Fibroblast of peridontal ligament (primary cell): ENCODE measurements around the gene TGFBI.

ENCODE experiments used
- DNase-seq: peaks from one replicate; pipeline ENCODE4 v3.0.0-alpha.2; 2010; ENCODE audit errors: extremely low read depth

The TGFBI gene

DNA sequence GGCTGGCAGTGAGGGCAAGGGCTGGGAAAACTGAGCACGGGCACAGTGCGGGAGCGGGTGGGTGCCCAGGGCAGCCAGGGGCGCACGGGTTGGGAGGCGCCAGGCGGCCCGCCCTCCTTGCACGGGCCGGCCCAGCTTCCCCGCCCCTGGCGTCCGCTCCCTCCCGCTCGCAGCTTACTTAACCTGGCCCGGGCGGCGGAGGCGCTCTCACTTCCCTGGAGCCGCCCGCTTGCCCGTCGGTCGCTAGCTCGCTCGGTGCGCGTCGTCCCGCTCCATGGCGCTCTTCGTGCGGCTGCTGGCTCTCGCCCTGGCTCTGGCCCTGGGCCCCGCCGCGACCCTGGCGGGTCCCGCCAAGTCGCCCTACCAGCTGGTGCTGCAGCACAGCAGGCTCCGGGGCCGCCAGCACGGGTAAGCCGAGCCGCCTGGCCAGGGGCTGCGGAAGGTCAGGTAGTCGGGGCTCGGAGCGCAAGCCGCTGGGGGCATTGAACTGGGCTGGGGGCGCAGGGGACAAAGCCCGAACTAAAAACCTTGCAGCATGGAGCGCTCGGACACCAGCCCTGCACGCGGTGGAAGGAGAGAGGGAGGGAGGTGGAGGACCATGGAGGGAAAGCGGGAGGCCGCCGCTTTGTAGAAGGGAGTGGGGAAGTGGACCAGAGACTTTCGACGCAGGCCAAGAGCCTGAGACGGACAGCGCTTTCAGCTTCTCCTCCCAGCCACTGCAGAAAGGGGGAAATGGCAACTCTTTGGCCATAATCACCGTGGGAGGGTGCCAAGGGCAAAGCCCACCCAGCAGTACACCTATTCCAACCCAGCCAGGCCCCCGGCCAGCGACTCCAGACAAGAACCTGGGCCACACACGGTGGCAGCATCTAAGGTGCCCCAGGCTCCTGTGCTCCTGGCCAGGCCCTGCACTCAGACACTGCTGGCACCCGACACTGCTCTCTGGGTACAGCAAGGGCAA, at the start of gene TGFBI:
Gene TGFBI (plus strand): TSS at position 207 of the 961 bp plus-strand sequence. CDS start 68 bp downstream, at position 275.
- DNase-seq = peak; percentile 61

GRCh38 chr5:135978993-135979392, 49.8 kb upstream of the TGFBI start:
- peak; percentile 26 for DNase-seq

- peak; percentile 97 for DNase-seq
Measured at GRCh38 chr5:135979510-135979909, 49.3 kb upstream of the TGFBI start.

- DNase-seq = peak; percentile 74
Measured at GRCh38 chr5:135980620-135981019, 48.2 kb upstream of the TGFBI start.

- no peak for DNase-seq
Measured at GRCh38 chr5:135985951-135986350, 42.8 kb upstream of the TGFBI start.

DNA sequence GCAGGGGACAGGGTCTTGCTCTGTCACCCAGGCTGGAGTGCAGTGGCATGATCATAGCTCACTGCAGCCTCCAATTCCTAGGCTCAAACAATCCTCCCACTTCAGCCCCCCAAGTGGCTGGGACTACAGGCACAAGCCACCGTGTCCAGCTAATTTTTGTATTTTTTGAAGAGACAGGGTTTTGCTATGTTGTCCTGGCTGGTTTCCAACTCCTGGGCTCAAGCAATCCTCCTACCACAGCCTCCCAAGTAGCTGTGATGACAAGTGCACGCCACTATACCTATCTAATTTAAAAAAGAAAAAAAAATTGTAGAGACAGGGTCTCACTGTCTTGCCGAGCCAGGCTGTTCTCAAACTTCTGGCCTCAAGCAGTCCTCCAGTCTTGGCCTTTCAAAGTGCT, 42.4 kb upstream of the TGFBI start:
- no peak for DNase-seq

- DNase-seq = peak; percentile 87
Measured at GRCh38 chr5:135986891-135987401, 41.8 kb upstream of the TGFBI start.

- DNase-seq = no peak
Measured at GRCh38 chr5:135988546-135988945, 40.2 kb upstream of the TGFBI start.

DNA sequence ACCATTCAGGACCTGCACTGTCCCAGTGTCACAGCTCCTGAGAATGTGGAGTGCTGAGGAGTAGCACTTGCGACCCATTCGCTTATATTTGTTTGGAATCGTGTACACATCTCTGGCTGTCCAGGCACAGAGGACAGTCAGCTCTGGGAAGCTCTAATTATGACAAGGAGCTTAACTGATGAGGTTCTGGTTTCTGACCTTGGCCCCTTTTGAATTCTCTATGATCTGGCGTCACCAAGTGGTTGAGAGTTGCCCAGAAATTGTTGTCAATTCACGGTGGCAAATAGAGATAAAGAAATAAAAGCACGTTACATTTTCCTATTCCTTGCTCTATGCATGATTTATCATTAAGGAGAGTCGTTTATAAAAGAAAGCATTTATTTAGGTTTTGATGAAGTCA, 39.1 kb upstream of the TGFBI start:
- DNase-seq = no peak

- DNase-seq = no peak
Measured at GRCh38 chr5:135990528-135991255, 38.1 kb upstream of the TGFBI start.

GRCh38 chr5:135991429-135991828, 37.4 kb upstream of the TGFBI start:
- DNase-seq = no peak

- DNase-seq = peak; percentile 85
Measured at GRCh38 chr5:135993335-135993879, 35.4 kb upstream of the TGFBI start.

GRCh38 chr5:135993880-135994636, 34.7 kb upstream of the TGFBI start:
- peak; percentile 80 for DNase-seq

DNA sequence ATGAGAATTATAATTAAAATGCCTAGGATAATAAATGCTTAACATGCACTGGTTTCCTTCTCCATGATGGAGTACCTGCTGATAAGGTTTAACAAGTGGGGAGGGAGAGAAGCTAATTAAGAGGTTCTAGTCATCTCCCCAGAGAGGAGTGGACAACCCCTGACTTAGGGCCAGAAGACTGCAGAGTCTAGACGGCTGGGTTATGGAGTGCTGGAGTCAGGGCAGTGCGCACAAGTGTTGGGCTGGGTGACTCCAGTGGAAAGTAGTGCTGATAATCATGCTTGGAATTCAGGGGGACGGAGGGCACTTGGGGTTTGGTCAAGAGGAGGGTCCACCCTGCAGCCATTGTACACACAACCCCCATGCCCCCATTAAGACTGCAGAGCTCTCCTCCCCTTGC, 32.8 kb upstream of the TGFBI start:
- DNase-seq = no peak

DNA sequence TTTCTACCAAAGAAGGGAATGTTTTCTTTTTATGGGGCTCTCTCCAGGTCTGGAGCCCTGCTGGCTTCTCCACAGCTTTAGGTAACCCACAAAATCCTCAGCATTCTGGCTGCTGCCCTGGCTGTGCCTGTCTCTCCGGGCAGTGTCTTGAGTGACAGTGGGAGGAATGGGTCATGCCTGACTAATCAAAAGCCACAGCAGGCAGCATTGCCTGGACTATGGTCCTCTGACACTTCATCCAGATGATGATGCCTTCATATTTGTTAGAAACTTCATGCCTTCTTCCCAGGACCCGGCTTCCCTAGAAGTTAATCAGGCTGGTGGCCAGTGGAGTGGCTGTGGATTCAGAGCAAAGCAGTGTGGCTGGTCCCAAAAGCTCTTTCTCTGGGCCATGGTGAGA, 32.2 kb upstream of the TGFBI start:
- DNase-seq = peak; percentile 25

- DNase-seq = no peak
Measured at GRCh38 chr5:135997673-135998335, 31.0 kb upstream of the TGFBI start.

DNA sequence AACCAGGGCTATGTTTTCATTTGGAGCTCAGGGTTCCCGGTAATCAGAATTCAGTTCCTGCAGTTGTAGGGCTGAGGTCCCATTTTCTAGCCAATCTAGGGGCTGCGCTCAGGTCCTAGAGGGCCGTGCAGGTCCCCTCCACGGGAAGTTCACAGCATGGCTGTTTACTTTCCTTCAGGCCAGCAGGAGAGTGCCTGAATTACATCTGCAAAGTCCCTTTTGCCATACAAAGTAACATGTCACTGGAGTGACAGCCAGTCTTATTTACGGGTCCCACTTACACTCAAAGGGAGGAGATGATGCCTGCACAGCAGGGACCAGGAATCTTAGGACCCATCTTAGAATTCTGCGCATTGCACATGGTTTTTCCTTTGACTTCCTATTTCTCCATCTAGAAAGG, 29.9 kb upstream of the TGFBI start:
- no peak for DNase-seq

DNA sequence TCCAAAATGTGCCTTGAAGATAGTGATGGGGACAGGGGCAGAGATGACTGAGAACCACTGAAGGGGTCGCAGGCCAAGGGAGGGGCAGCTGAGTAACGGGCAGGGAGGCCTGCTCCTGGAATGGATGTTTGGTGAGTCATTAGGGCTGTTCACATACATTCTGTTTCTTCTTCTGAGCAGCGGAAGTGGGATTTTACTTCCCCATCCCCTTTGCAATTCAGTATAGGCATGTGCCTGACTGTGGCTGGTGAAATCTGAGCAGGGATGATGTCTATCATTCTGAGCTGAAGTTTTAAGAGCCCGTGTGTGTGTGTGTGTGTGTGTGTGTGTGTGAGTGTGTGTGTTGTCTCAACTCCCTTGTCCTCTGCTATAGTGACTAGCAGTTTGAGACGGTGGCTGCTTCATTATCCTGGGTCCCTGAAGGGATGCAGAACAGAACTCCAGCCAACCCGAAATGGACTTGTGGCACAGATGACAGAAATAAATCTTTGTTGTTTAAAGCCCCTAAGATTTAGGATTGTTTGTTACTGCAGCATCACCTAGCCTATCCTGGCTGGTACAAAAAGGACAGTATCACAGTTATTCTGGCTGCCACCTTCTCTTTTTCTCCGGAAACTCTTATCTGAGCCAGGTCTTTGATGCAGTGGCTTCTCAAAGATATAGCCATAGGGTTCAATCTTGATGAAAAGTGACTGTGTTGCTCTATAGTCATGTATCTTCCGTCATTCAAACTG, 29.2 kb upstream of the TGFBI start:
- DNase-seq = peak; percentile 77

- DNase-seq = no peak
Measured at GRCh38 chr5:136000147-136000546, 28.6 kb upstream of the TGFBI start.

GRCh38 chr5:136000932-136001331, 27.9 kb upstream of the TGFBI start:
- DNase-seq = no peak
